Measurements from ENCODE around the gene ATP9B. TPM values are rescaled to one million over a fixed set of nuclear protein-coding genes. Genes with fewer than 3 reads are reported as not detected.
A peak's percentile ranks its signal among the peaks of the same experiment; 100 is the strongest.

The ATP9B gene
- polyA plus RNA-seq, 3 donors, result 7.2 to 20.3 (median 14.0) TPM

DNA sequence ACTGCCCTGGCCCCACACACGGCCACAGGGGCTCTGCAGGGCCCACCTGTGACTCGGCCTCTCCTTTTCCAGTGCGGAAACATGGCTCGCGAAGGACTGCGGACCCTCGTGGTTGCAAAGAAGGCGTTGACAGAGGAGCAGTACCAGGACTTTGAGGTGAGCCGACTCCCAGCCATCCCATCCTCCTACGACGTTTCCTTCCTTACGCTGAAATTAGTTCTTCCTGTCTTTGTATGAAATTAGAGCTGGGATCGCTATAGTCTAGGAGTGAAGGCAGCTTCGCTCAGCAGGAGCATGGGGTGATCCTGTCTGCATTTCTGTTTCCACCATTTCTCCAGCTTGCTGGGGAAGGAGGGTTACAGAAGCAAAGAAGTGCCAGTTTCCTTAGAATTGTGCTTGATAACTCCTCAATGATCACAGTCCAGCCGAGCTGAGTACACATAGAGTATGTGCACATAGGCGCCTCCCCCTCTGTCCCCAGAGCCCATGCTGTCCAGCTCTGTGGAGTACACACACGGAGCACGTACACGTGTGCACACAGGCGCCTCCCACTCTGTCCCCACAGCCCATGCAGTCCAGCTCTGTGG lies 267.5 kb downstream of the ATP9B start:
- Mint-ChIP-seq H3K27ac (peak overlapping the region in 2 of 7 donors; percentile 4 to 24), H3K9me3 (peaks cover 6 to 14% (median 12%) of the 10 kb centered on the region in 7 donors), H3K36me3 (peaks cover 47 to 75% of the 10 kb centered on the region in 2 donors), H3K4me3 (no peak overlapping the region), H3K27me3 (ENCODE audit: low read depth in 3 of 3) (no peaks in the 10 kb centered on the region), H3K4me1 (no peaks in the 10 kb centered on the region)
- DNase-seq, result no peak
- TF ChIP-seq, protein P1, sequence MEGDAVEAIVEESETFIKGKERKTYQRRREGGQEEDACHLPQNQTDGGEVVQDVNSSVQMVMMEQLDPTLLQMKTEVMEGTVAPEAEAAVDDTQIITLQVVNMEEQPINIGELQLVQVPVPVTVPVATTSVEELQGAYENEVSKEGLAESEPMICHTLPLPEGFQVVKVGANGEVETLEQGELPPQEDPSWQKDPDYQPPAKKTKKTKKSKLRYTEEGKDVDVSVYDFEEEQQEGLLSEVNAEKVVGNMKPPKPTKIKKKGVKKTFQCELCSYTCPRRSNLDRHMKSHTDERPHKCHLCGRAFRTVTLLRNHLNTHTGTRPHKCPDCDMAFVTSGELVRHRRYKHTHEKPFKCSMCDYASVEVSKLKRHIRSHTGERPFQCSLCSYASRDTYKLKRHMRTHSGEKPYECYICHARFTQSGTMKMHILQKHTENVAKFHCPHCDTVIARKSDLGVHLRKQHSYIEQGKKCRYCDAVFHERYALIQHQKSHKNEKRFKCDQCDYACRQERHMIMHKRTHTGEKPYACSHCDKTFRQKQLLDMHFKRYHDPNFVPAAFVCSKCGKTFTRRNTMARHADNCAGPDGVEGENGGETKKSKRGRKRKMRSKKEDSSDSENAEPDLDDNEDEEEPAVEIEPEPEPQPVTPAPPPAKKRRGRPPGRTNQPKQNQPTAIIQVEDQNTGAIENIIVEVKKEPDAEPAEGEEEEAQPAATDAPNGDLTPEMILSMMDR (IDR thresholded peaks at IDR 0.05), result no peak
- Histone ChIP-seq H3K4me3 (replicated peaks in 1 of 3; ENCODE audit: low read depth in 2 of 3, low read length in 3 of 3) (no peak overlapping the region), H3K27ac (ENCODE audit: low read depth in 1 of 2, low read length in 2 of 2) (no peak overlapping the region), H3K9me3 (replicated peaks in 1 of 2; ENCODE audit: control insufficient read depth in 1 of 2, insufficient read depth in 1 of 2, low read length in 2 of 2) (peaks cover 6 to 14% of the 10 kb centered on the region in 2 donors), H3K4me2 (replicated peaks; ENCODE audit: extremely low read depth, low read length, poor library complexity, severe bottlenecking) (no peak overlapping the region), H3K79me2 (ENCODE audit: insufficient read depth, low read length) (no peaks in the 10 kb centered on the region), H3K9ac (ENCODE audit: insufficient read depth, low read length, poor library complexity, severe bottlenecking) (no peak overlapping the region), H2AFZ (ENCODE audit: insufficient read depth, low read depth, low read length, poor library complexity, severe bottlenecking) (no peak overlapping the region), H3K36me3 (replicated peaks in 1 of 2; ENCODE audit: control insufficient read depth in 1 of 2, insufficient read depth in 2 of 2, low read length in 2 of 2) (peaks cover 23 to 76% of the 10 kb centered on the region in 2 donors), H4K20me1 (ENCODE audit: insufficient read depth, low read length) (no peaks in the 10 kb centered on the region), H3K27me3 (ENCODE audit: control insufficient read depth in 2 of 2, insufficient read depth in 2 of 2, low read length in 2 of 2) (no peaks in the 10 kb centered on the region), H3K4me1 (ENCODE audit: control insufficient read depth in 1 of 2, insufficient read depth in 2 of 2, low read length in 2 of 2) (no peaks in the 10 kb centered on the region)
- WGBS (ENCODE audit: insufficient coverage), result 95% methylated on average over 14 of the region's 20 CpGs
- intact Hi-C loops (cut with micrococcal nuclease), result no loop called here

GRCh38 chr18:79337184-79337583 lies 268.0 kb downstream of the ATP9B start:
- peak overlapping the region in 2 of 7 donors; percentile 23 to 57 for H3K27ac Mint-ChIP-seq
- H3K27ac ChIP-seq (ENCODE audit: low read depth in 1 of 2, low read length in 2 of 2), result no peak overlapping the region
- H4K20me1 ChIP-seq (ENCODE audit: insufficient read depth, low read length), result no peaks in the 10 kb centered on the region
- H3K9ac ChIP-seq (ENCODE audit: insufficient read depth, low read length, poor library complexity, severe bottlenecking), result no peak overlapping the region
- peaks cover 6 to 14% of the 10 kb centered on the region in 2 donors for H3K9me3 ChIP-seq (replicated peaks in 1 of 2; ENCODE audit: control insufficient read depth in 1 of 2, insufficient read depth in 1 of 2, low read length in 2 of 2)
- H3K4me1 ChIP-seq (ENCODE audit: control insufficient read depth in 1 of 2, insufficient read depth in 2 of 2, low read length in 2 of 2), result no peaks in the 10 kb centered on the region
- H3K4me3 ChIP-seq (replicated peaks in 1 of 3; ENCODE audit: low read depth in 2 of 3, low read length in 3 of 3), result no peak overlapping the region
- no peak for DNase-seq
- H3K79me2 ChIP-seq (ENCODE audit: insufficient read depth, low read length), result no peaks in the 10 kb centered on the region
- peaks cover 20 to 72% of the 10 kb centered on the region in 2 donors for H3K36me3 ChIP-seq (replicated peaks in 1 of 2; ENCODE audit: control insufficient read depth in 1 of 2, insufficient read depth in 2 of 2, low read length in 2 of 2)
- H3K27me3 ChIP-seq (ENCODE audit: control insufficient read depth in 2 of 2, insufficient read depth in 2 of 2, low read length in 2 of 2), result no peaks in the 10 kb centered on the region
- no peak overlapping the region for H3K4me3 Mint-ChIP-seq
- H3K4me2 ChIP-seq (replicated peaks; ENCODE audit: extremely low read depth, low read length, poor library complexity, severe bottlenecking), result no peak overlapping the region
- WGBS (ENCODE audit: insufficient coverage), result 97% methylated on average over 15 of the region's 19 CpGs
- intact Hi-C loops (cut with micrococcal nuclease), result no loop called here
- TF ChIP-seq, protein P1 (IDR thresholded peaks at IDR 0.05), result no peak
- no peak overlapping the region for H2AFZ ChIP-seq (ENCODE audit: insufficient read depth, low read depth, low read length, poor library complexity, severe bottlenecking)
- peaks cover 47 to 75% of the 10 kb centered on the region in 2 donors for H3K36me3 Mint-ChIP-seq
- H3K4me1 Mint-ChIP-seq, result no peaks in the 10 kb centered on the region
- H3K9me3 Mint-ChIP-seq, result peaks cover 6 to 14% (median 12%) of the 10 kb centered on the region in 7 donors
- no peaks in the 10 kb centered on the region for H3K27me3 Mint-ChIP-seq (ENCODE audit: low read depth in 3 of 3)

All from CD14-positive monocyte (primary cell).